Gastroesophageal sphincter (tissue), 3 donors: ENCODE measurements around the gene PAIP1.
A peak's percentile ranks its signal among the peaks of the same experiment; 100 is the strongest.

Experiments
- CTCF ChIP-seq, 4 experiments: fragments of 200-600 bp in 2 of 4; fragments of 450-650 bp in 2 of 4; sonication (generic) in 1 of 4; IDR thresholded peaks; one replicate each; pipeline ENCODE4 v1.5.1; 2017 to 2019; ENCODE audit warnings: antibody characterized with exemption in 4 of 4, mild to moderate bottlenecking in 2 of 4, moderate library complexity in 2 of 4
- POLR2A ChIP-seq, 2 donors: fragments of 450-650 bp; IDR thresholded peaks; one replicate each; pipeline ENCODE4 v1.6.1; 2017; ENCODE audit warnings: antibody characterized with exemption in 2 of 2, mild to moderate bottlenecking in 2 of 2, moderate library complexity in 1 of 2
- POLR2AphosphoS5 ChIP-seq: sonication (generic); formaldehyde crosslinking; IDR thresholded peaks from one replicate; pipeline ENCODE4 v1.6.1; 2017; ENCODE audit warnings: antibody characterized with exemption

GRCh38 chr5:43555895-43556606, 826 bp downstream of the PAIP1 start:
- TF ChIP-seq CTCF (IDR thresholded peaks at IDR 0.05) (no peak), POLR2AphosphoS5 (peak; percentile 26), POLR2A (IDR thresholded peaks at IDR 0.05) (no peak)
